Liver (tissue), 9 donors: ENCODE results near the gene DHX30. TPM values are rescaled to one million over a fixed set of nuclear protein-coding genes. Genes with fewer than 3 reads are reported as not detected.

Source experiments
- DNase-seq: peaks from one replicate; pipeline ENCODE4 v3.0.0-alpha.2; 2017; ENCODE audit warnings: low spot score
- H3K27ac ChIP-seq, 2 donors: one replicate each; pipeline ENCODE4 v1.7.0; 2013; ENCODE audit warnings: inconsistent platforms in 2 of 2, low read length in 2 of 2, control low read depth in 1 of 2, low read depth in 1 of 2, mild to moderate bottlenecking in 1 of 2
- H3K27me3 ChIP-seq, 4 donors: one replicate each; pipeline versions ENCODE4 v1.6.1 to v1.7.0; 2013; ENCODE audit warnings: low read length in 3 of 4, inconsistent platforms in 1 of 4, mild to moderate bottlenecking in 1 of 4, moderate library complexity in 1 of 4; ENCODE audit not compliant: control insufficient read depth in 4 of 4, insufficient read depth in 4 of 4
- H3K36me3 ChIP-seq, 4 donors: one replicate each; pipeline versions ENCODE4 v1.6.1 to v1.7.0; 2013; ENCODE audit warnings: low read length in 3 of 4, mild to moderate bottlenecking in 3 of 4, low read depth in 1 of 4, moderate library complexity in 1 of 4; ENCODE audit not compliant: control insufficient read depth in 4 of 4, insufficient read depth in 3 of 4
- H3K4me1 ChIP-seq, 4 donors: one replicate each; pipeline versions ENCODE4 v1.6.1 to v1.7.0; 2013; ENCODE audit warnings: low read length in 3 of 4, mild to moderate bottlenecking in 3 of 4, moderate library complexity in 1 of 4; ENCODE audit not compliant: control insufficient read depth in 4 of 4, insufficient read depth in 4 of 4
- H3K4me3 ChIP-seq, 3 donors: one replicate each; pipeline versions ENCODE4 v1.6.1 to v1.7.0; 2013; ENCODE audit warnings: low read length in 3 of 3, control low read depth in 1 of 3, low read depth in 1 of 3, mild to moderate bottlenecking in 1 of 3
- H3K9ac ChIP-seq, 2 donors: one replicate each; pipeline ENCODE4 v1.7.0; 2013; ENCODE audit warnings: low read length in 2 of 2, mild to moderate bottlenecking in 2 of 2, moderate library complexity in 2 of 2, control low read depth in 1 of 2, low read depth in 1 of 2
- H3K9me3 ChIP-seq, 4 donors: one replicate each; pipeline versions ENCODE4 v1.6.1 to v1.7.0; 2013; ENCODE audit warnings: low read length in 3 of 4; ENCODE audit not compliant: control insufficient read depth in 4 of 4
- EGR1 ChIP-seq, 2 donors: IDR thresholded peaks; 2 replicates each; pipeline ENCODE4 v1.6.1; 2016 to 2018; ENCODE audit warnings: antibody characterized with exemption in 2 of 2, low read depth in 2 of 2
- FOXA1 ChIP-seq: IDR thresholded peaks from 2 replicates; pipeline ENCODE4 v1.6.1; 2016; ENCODE audit warnings: antibody characterized with exemption
- FOXA2 ChIP-seq: IDR thresholded peaks from 2 replicates; pipeline ENCODE4 v1.6.1; 2016; ENCODE audit warnings: antibody characterized with exemption
- GABPA ChIP-seq, 2 donors: IDR thresholded peaks in 1 of 2; conservative IDR thresholded peaks in 1 of 2; 2 replicates each; pipeline ENCODE4 v1.6.1; 2016; ENCODE audit warnings: antibody characterized with exemption in 2 of 2, mild to moderate bottlenecking in 1 of 2, moderate library complexity in 1 of 2
- HNF4A ChIP-seq, 2 donors: conservative IDR thresholded peaks; 2 replicates each; pipeline ENCODE4 v1.6.1; 2016; ENCODE audit warnings: antibody characterized with exemption in 2 of 2, mild to moderate bottlenecking in 2 of 2
- HNF4G ChIP-seq: IDR thresholded peaks from 2 replicates; pipeline ENCODE4 v1.6.1; 2016; ENCODE audit warnings: antibody characterized with exemption
- JUND ChIP-seq, 2 donors: IDR thresholded peaks; 2 replicates each; pipeline ENCODE4 v1.6.1; 2016; ENCODE audit warnings: antibody characterized with exemption in 2 of 2
- NR2F2 ChIP-seq: IDR thresholded peaks from 2 replicates; pipeline ENCODE4 v1.6.1; 2016; ENCODE audit warnings: antibody characterized with exemption
- RAD21 ChIP-seq, 2 donors: IDR thresholded peaks; 2 replicates each; pipeline ENCODE4 v1.6.1; 2016; ENCODE audit warnings: antibody characterized with exemption in 2 of 2, mild to moderate bottlenecking in 2 of 2
- RXRA ChIP-seq, 2 donors: IDR thresholded peaks; 2 replicates each; pipeline ENCODE4 v1.6.1; 2017 to 2018; ENCODE audit warnings: antibody characterized with exemption in 2 of 2, mild to moderate bottlenecking in 1 of 2
- SP1 ChIP-seq: IDR thresholded peaks from 2 replicates; pipeline ENCODE4 v1.6.1; 2018; ENCODE audit warnings: antibody characterized with exemption, mild to moderate bottlenecking
- TAF1 ChIP-seq: conservative IDR thresholded peaks from 2 replicates; pipeline ENCODE4 v1.6.1; 2016; ENCODE audit warnings: antibody characterized with exemption, mild to moderate bottlenecking
- YY1 ChIP-seq: IDR thresholded peaks from 2 replicates; pipeline ENCODE4 v1.6.1; 2016; ENCODE audit warnings: antibody characterized with exemption, mild to moderate bottlenecking
- WGBS: extraction: QIAGEN DNeasy Blood & Tissue Kit; methylation state at CpG from one replicate; pipeline ENCODE4 v1.1.7; 2013; 5-methylcytosine and 5-hydroxymethylcytosine counted together
- polyA plus RNA-seq, 2 donors: library from polyadenylated mRNA; stranded (reverse) in 1 of 2; unstranded in 1 of 2; fragments of 200-250 nt in 1 of 2; fragments of >200 nt in 1 of 2; fragmentation: Nextera tagmentation in 1 of 2; extraction: Ambion mirVana in 1 of 2; gene quantifications; one replicate each; pipeline versions ENCODE4 v1.2.1 to v1.2.3, GENCODE V29; 2013 to 2015
- total RNA-seq, 2 donors: library from RNA; depleted of rRNA; stranded (reverse); fragments of >200 nt; gene quantifications; one replicate each; pipeline ENCODE4 v1.2.3, GENCODE V29; 2014
- TF ChIP-seq, protein P1 (sequence below): IDR thresholded peaks from 2 replicates; pipeline ENCODE4 v1.6.1; 2016; ENCODE audit warnings: antibody characterized with exemption, mild to moderate bottlenecking
- TF ChIP-seq, protein P2 (sequence below): IDR thresholded peaks from 2 replicates; pipeline ENCODE4 v1.6.1; 2016; ENCODE audit warnings: antibody characterized with exemption
- TF ChIP-seq, protein P3 (sequence below): fragments of 150-350 bp; IDR thresholded peaks from 2 replicates; pipeline ENCODE4 v1.5.1; 2017; ENCODE audit warnings: improper control_type of control experiment, low read depth, low read length; ENCODE audit not compliant: missing input control
- TF ChIP-seq, protein P4 (sequence below): IDR thresholded peaks from 2 replicates; pipeline ENCODE4 v1.6.1; 2016; ENCODE audit warnings: antibody characterized with exemption
- TF ChIP-seq, protein P5 (sequence below): IDR thresholded peaks from 2 replicates; pipeline ENCODE4 v1.6.1; 2016; ENCODE audit warnings: antibody characterized with exemption
- donor health status: healthy.
- donor health status: healthy.
- donor health status: healthy.
- donor health status: healthy.
- donor health status: healthy.

The DHX30 gene
- total and polyA plus RNA-seq, 4 donors, result 18.3 to 39.9 (median 26.3) TPM

DNA sequence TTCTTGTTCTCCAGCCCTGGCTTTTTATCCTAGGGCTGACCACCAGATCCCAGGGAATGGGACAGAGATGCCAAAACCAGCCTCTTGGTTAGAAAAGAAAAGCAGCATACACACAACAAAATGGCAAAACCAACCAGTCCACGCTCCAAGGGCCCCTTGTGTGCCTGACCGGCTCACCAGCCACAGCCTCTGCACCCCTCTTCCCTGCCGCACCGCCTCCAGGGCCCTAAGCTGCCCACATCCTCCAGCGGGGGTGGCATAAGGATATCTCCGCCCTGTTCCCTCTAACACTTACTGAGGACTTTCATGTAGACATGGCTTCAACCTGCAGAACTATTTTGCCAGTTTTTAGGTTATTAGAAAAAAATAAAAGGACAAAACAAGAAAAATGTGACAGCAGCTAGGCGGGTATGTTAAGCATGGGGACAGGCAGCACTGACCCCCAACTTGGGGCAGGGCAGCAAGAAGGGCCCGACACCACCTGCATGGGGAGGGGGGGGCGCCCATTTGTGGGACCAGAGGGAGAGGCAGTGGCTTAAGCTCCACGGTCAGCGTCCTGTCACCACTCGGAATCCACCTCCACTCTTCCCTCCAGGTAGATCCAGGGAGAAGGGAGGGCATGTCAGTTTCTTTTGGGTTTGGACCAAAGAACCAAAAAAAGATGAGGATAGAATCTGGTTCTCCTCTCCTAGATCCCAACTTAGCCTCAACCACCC is 49.1 kb downstream of the DHX30 start:
- WGBS, result 95% methylated on average over 12 of the region's 12 CpGs
- H3K9me3 ChIP-seq, result no peaks in the 10 kb centered on the region
- H3K9ac ChIP-seq, result no peak overlapping the region
- peaks cover 17 to 84% (median 32%) of the 10 kb centered on the region in 4 donors for H3K36me3 ChIP-seq
- H3K27ac ChIP-seq, result no peak overlapping the region
- no peak for DNase-seq
- H3K27me3 ChIP-seq, result no peaks in the 10 kb centered on the region
- H3K4me3 ChIP-seq, result no peak overlapping the region
- no peaks in the 10 kb centered on the region for H3K4me1 ChIP-seq
- TF ChIP-seq SP1, result no peak
- TF ChIP-seq GABPA (IDR thresholded peaks at IDR 0.05 in 1 of 2, conservative IDR thresholded peaks at IDR 0.05 in 1 of 2), result no peak
- no peak for TF ChIP-seq RXRA (IDR thresholded peaks at IDR 0.05)
- TF ChIP-seq JUND (IDR thresholded peaks at IDR 0.05), result no peak

DNA sequence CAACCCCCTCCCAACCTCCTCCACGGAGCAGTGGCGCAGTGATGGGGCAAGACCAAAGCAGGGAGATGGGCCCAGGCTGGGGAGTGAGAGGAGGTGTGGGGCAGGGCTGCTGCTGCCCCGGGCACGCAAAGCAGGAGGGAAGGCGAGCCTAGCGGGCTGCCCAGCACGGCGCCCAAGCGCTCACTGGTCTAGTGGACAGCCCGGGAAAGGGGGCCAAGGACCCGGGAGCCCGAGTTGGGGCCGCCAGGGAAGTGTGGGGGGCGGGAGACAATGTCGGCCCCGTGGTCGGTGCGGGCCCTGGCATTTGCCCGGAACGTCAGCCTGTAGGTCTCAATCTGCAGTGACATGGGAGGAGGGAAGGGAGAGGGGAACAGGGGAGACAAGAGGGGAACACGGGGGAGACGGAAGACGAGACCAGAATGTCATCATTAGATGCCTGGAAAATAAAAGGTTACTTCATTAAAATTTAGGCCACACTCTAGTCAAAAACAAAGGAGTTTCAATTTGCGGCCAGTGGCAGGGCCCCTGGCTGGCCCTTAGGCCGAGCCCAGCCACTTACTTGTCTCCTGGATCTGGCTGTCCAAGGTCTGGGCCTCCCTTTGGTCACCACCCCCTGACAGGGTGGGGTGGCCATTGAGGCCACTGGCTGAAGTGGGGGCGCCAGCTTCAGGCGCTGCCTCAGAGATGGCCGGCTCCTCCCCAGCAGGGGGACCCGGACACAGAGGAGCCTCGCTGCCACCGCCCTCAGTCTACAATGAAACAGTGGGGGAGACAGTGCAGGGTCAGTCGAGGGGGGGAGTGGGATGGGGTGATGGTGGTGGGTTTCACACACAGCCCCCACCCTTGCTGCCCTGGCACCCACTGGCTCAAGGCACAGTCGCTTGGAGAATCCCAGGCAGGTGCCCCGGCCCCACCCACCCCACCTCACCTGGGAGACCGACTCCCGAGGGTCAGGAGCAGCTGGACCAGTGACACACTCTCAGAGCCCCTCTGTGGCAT is 50.0 kb downstream of the DHX30 start:
- Histone ChIP-seq H3K36me3 (peaks cover 15 to 80% (median 28%) of the 10 kb centered on the region in 4 donors), H3K9ac (no peak overlapping the region), H3K9me3 (no peaks in the 10 kb centered on the region), H3K27ac (no peak overlapping the region), H3K4me3 (no peak overlapping the region), H3K27me3 (no peaks in the 10 kb centered on the region), H3K4me1 (no peaks in the 10 kb centered on the region)
- 94% methylated on average over 36 of the region's 36 CpGs for WGBS
- DNase-seq, result no peak
- TF ChIP-seq RAD21 (IDR thresholded peaks at IDR 0.05) (no peak), RXRA (IDR thresholded peaks at IDR 0.05) (no peak), HNF4G (no peak), FOXA2 (no peak), JUND (IDR thresholded peaks at IDR 0.05) (no peak)

DNA sequence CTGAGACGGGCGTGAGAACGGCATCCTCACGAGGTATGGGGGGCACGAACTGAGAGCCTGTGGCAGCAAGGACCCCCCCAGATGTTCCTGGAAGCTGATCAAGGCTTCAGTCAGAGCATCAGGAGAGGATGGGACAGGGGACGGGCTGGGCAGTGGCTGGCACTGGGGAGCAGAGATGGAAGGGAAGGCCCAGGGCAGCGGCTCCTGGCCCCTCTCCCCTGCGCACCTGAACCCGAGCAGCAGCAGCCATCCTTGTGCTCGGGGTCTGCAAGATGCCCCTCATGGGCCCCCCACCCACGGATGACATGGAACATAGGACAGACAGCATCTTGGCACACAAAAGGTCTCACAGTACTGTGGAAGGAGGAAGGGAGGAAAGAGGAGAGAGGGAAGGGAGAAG is 51.3 kb downstream of the DHX30 start:
- Histone ChIP-seq H3K9me3 (no peaks in the 10 kb centered on the region), H3K27ac (no peak overlapping the region), H3K36me3 (peaks cover 9 to 66% (median 23%) of the 10 kb centered on the region in 4 donors), H3K4me1 (no peaks in the 10 kb centered on the region), H3K4me3 (no peak overlapping the region), H3K27me3 (no peaks in the 10 kb centered on the region), H3K9ac (no peak overlapping the region)
- no peak for DNase-seq
- 92% methylated on average over 11 of the region's 11 CpGs for WGBS
- TF ChIP-seq GABPA (IDR thresholded peaks at IDR 0.05 in 1 of 2, conservative IDR thresholded peaks at IDR 0.05 in 1 of 2) (no peak), HNF4A (conservative IDR thresholded peaks at IDR 0.05) (no peak), HNF4G (no peak), EGR1 (IDR thresholded peaks at IDR 0.05; ENCODE audit: low read depth in 2 of 2) (no peak), RXRA (IDR thresholded peaks at IDR 0.05) (no peak), RAD21 (IDR thresholded peaks at IDR 0.05) (no peak), NR2F2 (no peak), SP1 (no peak), TAF1 (no peak), FOXA2 (no peak), JUND (IDR thresholded peaks at IDR 0.05) (no peak), FOXA1 (no peak), YY1 (no peak)
- TF ChIP-seq, protein P1, sequence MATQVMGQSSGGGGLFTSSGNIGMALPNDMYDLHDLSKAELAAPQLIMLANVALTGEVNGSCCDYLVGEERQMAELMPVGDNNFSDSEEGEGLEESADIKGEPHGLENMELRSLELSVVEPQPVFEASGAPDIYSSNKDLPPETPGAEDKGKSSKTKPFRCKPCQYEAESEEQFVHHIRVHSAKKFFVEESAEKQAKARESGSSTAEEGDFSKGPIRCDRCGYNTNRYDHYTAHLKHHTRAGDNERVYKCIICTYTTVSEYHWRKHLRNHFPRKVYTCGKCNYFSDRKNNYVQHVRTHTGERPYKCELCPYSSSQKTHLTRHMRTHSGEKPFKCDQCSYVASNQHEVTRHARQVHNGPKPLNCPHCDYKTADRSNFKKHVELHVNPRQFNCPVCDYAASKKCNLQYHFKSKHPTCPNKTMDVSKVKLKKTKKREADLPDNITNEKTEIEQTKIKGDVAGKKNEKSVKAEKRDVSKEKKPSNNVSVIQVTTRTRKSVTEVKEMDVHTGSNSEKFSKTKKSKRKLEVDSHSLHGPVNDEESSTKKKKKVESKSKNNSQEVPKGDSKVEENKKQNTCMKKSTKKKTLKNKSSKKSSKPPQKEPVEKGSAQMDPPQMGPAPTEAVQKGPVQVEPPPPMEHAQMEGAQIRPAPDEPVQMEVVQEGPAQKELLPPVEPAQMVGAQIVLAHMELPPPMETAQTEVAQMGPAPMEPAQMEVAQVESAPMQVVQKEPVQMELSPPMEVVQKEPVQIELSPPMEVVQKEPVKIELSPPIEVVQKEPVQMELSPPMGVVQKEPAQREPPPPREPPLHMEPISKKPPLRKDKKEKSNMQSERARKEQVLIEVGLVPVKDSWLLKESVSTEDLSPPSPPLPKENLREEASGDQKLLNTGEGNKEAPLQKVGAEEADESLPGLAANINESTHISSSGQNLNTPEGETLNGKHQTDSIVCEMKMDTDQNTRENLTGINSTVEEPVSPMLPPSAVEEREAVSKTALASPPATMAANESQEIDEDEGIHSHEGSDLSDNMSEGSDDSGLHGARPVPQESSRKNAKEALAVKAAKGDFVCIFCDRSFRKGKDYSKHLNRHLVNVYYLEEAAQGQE, result no peak
- TF ChIP-seq, protein P2, sequence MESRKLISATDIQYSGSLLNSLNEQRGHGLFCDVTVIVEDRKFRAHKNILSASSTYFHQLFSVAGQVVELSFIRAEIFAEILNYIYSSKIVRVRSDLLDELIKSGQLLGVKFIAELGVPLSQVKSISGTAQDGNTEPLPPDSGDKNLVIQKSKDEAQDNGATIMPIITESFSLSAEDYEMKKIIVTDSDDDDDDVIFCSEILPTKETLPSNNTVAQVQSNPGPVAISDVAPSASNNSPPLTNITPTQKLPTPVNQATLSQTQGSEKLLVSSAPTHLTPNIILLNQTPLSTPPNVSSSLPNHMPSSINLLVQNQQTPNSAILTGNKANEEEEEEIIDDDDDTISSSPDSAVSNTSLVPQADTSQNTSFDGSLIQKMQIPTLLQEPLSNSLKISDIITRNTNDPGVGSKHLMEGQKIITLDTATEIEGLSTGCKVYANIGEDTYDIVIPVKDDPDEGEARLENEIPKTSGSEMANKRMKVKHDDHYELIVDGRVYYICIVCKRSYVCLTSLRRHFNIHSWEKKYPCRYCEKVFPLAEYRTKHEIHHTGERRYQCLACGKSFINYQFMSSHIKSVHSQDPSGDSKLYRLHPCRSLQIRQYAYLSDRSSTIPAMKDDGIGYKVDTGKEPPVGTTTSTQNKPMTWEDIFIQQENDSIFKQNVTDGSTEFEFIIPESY, result no peak
- TF ChIP-seq, protein P3, sequence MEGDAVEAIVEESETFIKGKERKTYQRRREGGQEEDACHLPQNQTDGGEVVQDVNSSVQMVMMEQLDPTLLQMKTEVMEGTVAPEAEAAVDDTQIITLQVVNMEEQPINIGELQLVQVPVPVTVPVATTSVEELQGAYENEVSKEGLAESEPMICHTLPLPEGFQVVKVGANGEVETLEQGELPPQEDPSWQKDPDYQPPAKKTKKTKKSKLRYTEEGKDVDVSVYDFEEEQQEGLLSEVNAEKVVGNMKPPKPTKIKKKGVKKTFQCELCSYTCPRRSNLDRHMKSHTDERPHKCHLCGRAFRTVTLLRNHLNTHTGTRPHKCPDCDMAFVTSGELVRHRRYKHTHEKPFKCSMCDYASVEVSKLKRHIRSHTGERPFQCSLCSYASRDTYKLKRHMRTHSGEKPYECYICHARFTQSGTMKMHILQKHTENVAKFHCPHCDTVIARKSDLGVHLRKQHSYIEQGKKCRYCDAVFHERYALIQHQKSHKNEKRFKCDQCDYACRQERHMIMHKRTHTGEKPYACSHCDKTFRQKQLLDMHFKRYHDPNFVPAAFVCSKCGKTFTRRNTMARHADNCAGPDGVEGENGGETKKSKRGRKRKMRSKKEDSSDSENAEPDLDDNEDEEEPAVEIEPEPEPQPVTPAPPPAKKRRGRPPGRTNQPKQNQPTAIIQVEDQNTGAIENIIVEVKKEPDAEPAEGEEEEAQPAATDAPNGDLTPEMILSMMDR, result no peak
- TF ChIP-seq, protein P4, sequence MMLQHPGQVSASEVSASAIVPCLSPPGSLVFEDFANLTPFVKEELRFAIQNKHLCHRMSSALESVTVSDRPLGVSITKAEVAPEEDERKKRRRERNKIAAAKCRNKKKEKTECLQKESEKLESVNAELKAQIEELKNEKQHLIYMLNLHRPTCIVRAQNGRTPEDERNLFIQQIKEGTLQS, result no peak
- TF ChIP-seq, protein P5, sequence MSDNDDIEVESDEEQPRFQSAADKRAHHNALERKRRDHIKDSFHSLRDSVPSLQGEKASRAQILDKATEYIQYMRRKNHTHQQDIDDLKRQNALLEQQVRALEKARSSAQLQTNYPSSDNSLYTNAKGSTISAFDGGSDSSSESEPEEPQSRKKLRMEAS, result no peak
